RWPE1 (cell line): ENCODE data around the gene SH3PXD2A.
"Not testable (repeated sequence)": the region's sequence is repeated elsewhere in the genome, so short reads cannot be mapped to it uniquely, and the experiment has no call there.

Experiments used
- CTCF ChIA-PET: fragments of 350-600 bp; sonication (Branson Sonifier 250); formaldehyde crosslinking; extraction: SDS; loops from one replicate; lab custom pipeline; 2021; lab: Yijun Ruan, JAX
- POLR2A ChIA-PET: fragments of 400-600 bp; formaldehyde crosslinking; extraction: SDS; loops from one replicate; lab custom pipeline; 2020; ENCODE audit warnings: antibody characterized with exemption; ENCODE audit not compliant: low non-redundant PET; lab: Yijun Ruan, JAX
- DNase-seq: peaks from one replicate; pipeline ENCODE4 v3.0.0; 2012; ENCODE audit warnings: low spot score
- H3K27ac ChIP-seq: fragments of 450-650 bp; 2 replicates; pipeline ENCODE4 v1.5.1; 2017
- TF ChIP-seq, protein P1 (sequence below): fragments of 450-650 bp; conservative IDR thresholded peaks from 2 replicates; pipeline ENCODE4 v1.5.1; 2017; ENCODE audit warnings: low read depth, mild to moderate bottlenecking

SH3PXD2A gene

GRCh38 chr10:103633846-103634245, 221.5 kb downstream of the SH3PXD2A start:
- H3K27ac ChIP-seq = peak overlapping the region; percentile 51
- TF ChIP-seq, protein P1, sequence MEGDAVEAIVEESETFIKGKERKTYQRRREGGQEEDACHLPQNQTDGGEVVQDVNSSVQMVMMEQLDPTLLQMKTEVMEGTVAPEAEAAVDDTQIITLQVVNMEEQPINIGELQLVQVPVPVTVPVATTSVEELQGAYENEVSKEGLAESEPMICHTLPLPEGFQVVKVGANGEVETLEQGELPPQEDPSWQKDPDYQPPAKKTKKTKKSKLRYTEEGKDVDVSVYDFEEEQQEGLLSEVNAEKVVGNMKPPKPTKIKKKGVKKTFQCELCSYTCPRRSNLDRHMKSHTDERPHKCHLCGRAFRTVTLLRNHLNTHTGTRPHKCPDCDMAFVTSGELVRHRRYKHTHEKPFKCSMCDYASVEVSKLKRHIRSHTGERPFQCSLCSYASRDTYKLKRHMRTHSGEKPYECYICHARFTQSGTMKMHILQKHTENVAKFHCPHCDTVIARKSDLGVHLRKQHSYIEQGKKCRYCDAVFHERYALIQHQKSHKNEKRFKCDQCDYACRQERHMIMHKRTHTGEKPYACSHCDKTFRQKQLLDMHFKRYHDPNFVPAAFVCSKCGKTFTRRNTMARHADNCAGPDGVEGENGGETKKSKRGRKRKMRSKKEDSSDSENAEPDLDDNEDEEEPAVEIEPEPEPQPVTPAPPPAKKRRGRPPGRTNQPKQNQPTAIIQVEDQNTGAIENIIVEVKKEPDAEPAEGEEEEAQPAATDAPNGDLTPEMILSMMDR = no peak
- DNase-seq = no peak
- ChIA-PET POLR2A (interaction anchor here (0.6 kb wide), 1 partner anchor 37 kb away, joined by 11 read pairs; no protein-coding TSS in a partner anchor), CTCF (interaction anchor here (0.7 kb wide), 1 partner anchor 22 kb away, joined by 3 read pairs; no protein-coding TSS in a partner anchor)

DNA sequence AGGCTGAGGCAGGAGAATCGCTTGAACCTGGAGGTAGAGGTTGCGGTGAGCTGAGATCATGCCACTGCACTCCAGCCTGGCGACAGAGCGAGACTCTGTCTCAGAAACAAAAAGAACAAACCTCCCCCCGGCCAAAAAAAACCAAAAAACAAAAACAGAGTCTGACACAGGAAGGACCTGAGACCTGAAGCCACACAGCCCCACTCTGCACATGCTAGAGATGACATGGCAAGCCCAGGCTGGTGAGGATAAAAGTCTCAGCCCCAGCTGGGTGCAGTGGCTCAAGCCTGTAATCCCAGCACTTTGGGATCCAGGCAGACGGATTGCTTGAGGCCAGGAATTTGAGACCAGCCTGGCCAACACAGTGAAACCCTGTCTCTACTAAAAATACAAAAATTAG, 222.5 kb downstream of the SH3PXD2A start:
- DNase-seq, POLR2A ChIA-PET: not testable (repeated sequence)
- H3K27ac ChIP-seq = peak overlapping the region; percentile 51
- CTCF ChIA-PET = interaction anchor here (1.0 kb wide), 1 partner anchor 10 kb away, joined by 4 read pairs; no protein-coding TSS in a partner anchor

- ChIA-PET CTCF (interaction anchor here (0.6 to 1.0 kb wide), 2 partner anchors 10 to 12 kb away, joined by 4 read pairs; no protein-coding TSS in a partner anchor), POLR2A (no interaction called here)
- H3K27ac ChIP-seq = peak overlapping the region; percentile 51
- TF ChIP-seq, protein P1 = no peak
- DNase-seq = no peak
These were observed 223.1 kb downstream of the SH3PXD2A start for GRCh38 chr10:103632247-103632642.

DNA sequence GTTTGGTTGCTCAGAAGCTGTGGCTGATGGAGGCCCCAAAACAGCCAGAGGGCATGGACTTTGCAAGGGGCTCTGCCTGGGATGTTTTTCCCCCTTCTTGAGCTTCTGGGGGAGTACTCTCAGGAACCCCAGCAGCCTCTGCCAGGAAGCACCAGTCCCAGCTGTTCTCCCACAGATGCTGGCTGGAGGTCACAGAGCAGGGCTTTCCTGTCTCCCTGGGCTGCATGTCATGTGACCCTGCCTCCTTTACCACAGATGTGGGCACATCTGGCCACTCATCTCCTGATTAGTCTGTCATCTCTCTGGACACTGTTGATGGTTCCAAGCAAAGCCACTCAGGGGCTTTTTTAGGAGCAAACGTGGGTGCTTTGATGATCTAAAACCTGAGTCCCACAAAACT, 225.2 kb downstream of the SH3PXD2A start:
- DNase-seq = no peak
- TF ChIP-seq, protein P1 = no peak
- peak overlapping the region; percentile 36 for H3K27ac ChIP-seq
- ChIA-PET POLR2A (no interaction called here), CTCF (no interaction called here)

DNA sequence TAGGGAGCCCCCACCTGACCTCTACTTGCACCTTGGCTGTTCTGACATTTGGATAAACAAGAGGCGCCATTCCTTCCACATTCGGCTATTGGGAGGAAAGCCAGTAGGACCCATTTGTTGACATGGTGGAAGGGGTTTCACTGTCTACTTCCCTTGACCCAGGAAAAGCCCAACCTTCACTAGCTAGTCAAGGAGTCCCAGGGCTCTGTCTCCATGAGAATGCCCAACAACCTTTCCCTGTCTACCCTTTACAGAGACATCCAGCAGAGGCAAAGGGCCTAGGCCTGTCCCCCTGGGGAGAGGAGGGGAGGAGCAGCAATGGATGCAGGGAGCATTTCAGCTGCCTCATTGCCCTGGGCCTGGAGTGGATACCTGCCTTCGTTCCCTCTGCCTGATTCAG, 225.8 kb downstream of the SH3PXD2A start:
- H3K27ac ChIP-seq = peak overlapping the region; percentile 36
- TF ChIP-seq, protein P1 = no peak
- CTCF ChIA-PET = no interaction called here
- DNase-seq = no peak
- POLR2A ChIA-PET = no interaction called here

DNA sequence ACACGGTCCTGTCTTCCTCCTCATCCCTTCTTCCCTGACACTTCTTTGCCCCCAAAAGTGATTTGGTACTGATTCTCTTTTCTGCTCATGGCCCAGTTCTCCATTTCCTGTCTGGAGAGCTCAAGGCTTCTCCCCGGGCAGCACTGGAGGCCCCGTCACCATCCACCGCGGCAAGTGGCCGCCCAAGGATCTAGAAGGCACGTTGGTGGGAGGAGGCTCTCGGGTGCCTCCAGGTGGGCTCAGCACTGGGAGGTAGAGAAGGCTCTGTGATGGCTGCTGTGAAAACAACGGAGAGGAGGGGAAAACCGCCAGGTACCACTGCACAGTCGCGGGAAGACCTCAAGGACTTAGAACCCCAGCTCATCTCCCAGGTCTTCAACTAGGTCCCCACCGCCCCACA, 227.5 kb downstream of the SH3PXD2A start:
- CTCF ChIA-PET = interaction anchor here (0.7 kb wide), 1 partner anchor 12 kb away, joined by 5 read pairs; no protein-coding TSS in a partner anchor
- POLR2A ChIA-PET = no interaction called here
- no peak for DNase-seq
- TF ChIP-seq, protein P1 = no peak
- H3K27ac ChIP-seq = peak overlapping the region; percentile 36; the same call in 1 of the 2 replicates
